Neuronal stem cell (in vitro differentiated cells): Measurements from ENCODE around the gene PXDN.

Source experiments
- DNase-seq: peaks from one replicate; pipeline ENCODE4 v3.0.0-alpha.2; 2013; ENCODE audit warnings: low spot score
- H2AFZ ChIP-seq: one replicate; pipeline ENCODE4 v1.6.1; 2013; ENCODE audit warnings: mild to moderate bottlenecking, low read length, inconsistent platforms
- H2AK5ac ChIP-seq: 2 replicates; pipeline ENCODE4 v1.6.1; 2013; ENCODE audit warnings: low read depth, mild to moderate bottlenecking, inconsistent platforms, low read length, moderate library complexity, mixed read lengths
- H2BK120ac ChIP-seq: 2 replicates; pipeline ENCODE4 v1.6.1; 2013; ENCODE audit warnings: low read depth, mild to moderate bottlenecking, inconsistent platforms, low read length, moderate library complexity, mixed read lengths
- H2BK12ac ChIP-seq: one replicate; pipeline ENCODE4 v1.6.1; 2013; ENCODE audit warnings: low read length, inconsistent platforms
- H2BK15ac ChIP-seq: 2 replicates; pipeline ENCODE4 v1.6.1; 2013; ENCODE audit warnings: mild to moderate bottlenecking, low read length, inconsistent platforms, mixed read lengths
- H2BK5ac ChIP-seq: one replicate; pipeline ENCODE4 v1.6.1; 2013; ENCODE audit warnings: inconsistent platforms, mild to moderate bottlenecking, low read length, moderate library complexity
- H3K14ac ChIP-seq: one replicate; pipeline ENCODE4 v1.6.1; 2013; ENCODE audit warnings: low read length, inconsistent platforms
- H3K18ac ChIP-seq: 2 replicates; pipeline ENCODE4 v1.6.1; 2013; ENCODE audit warnings: low read length, inconsistent platforms
- H3K23ac ChIP-seq: 2 replicates; pipeline ENCODE4 v1.6.1; 2013; ENCODE audit warnings: low read depth, mild to moderate bottlenecking, mixed read lengths, low read length, inconsistent platforms; ENCODE audit not compliant: poor library complexity
- H3K27ac ChIP-seq: replicated peaks from 3 replicates; pipeline ENCODE4 v1.5.1; 2013; ENCODE audit warnings: low read length, inconsistent platforms
- H3K27me3 ChIP-seq, 3 experiments: 2 replicates each; pipeline ENCODE4 v1.6.1; 2013; ENCODE audit warnings: low read length in 3 of 3, mild to moderate bottlenecking in 2 of 3, inconsistent platforms in 1 of 3, low read depth in 1 of 3, mixed read lengths in 1 of 3, moderate library complexity in 1 of 3; ENCODE audit not compliant: control insufficient read depth in 3 of 3, insufficient read depth in 3 of 3
- H3K36me3 ChIP-seq, 2 donors: replicated peaks in 1 of 2; 2 replicates each; pipeline ENCODE4 v1.6.1; 2013; ENCODE audit warnings: low read length in 2 of 2; ENCODE audit not compliant: control insufficient read depth in 2 of 2, insufficient read depth in 2 of 2
- H3K4ac ChIP-seq: 2 replicates; pipeline ENCODE4 v1.6.1; 2013; ENCODE audit warnings: inconsistent platforms, mild to moderate bottlenecking, low read length, moderate library complexity
- H3K4me1 ChIP-seq, 2 donors: 1 replicate in 1 of 2; 2 replicates in 1 of 2; pipeline ENCODE4 v1.6.1; 2013; ENCODE audit warnings: low read length in 2 of 2, low read depth in 1 of 2; ENCODE audit not compliant: control insufficient read depth in 2 of 2, insufficient read depth in 1 of 2
- H3K4me2 ChIP-seq: one replicate; pipeline ENCODE4 v1.6.1; 2013; ENCODE audit warnings: mild to moderate bottlenecking, low read length, inconsistent platforms; ENCODE audit not compliant: insufficient read depth, poor library complexity, severe bottlenecking
- H3K4me3 ChIP-seq, 2 donors: 2 replicates each; pipeline ENCODE4 v1.5.1; 2013; ENCODE audit warnings: low read length in 2 of 2, mild to moderate bottlenecking in 2 of 2, inconsistent platforms in 1 of 2, moderate library complexity in 1 of 2
- H3K79me1 ChIP-seq: one replicate; pipeline ENCODE4 v1.6.1; 2013; ENCODE audit warnings: low read depth, mild to moderate bottlenecking, inconsistent platforms, low read length, moderate library complexity
- H3K9ac ChIP-seq: one replicate; pipeline ENCODE4 v1.6.1; 2013; ENCODE audit warnings: mild to moderate bottlenecking, low read depth, low read length, inconsistent platforms; ENCODE audit not compliant: poor library complexity
- H3K9me3 ChIP-seq, 2 donors: replicated peaks in 1 of 2; 2 replicates each; pipeline versions ENCODE3 to v1.6.1; 2013; ENCODE audit warnings: low read length in 2 of 2, mild to moderate bottlenecking in 2 of 2, inconsistent platforms in 1 of 2, low read depth in 1 of 2, mixed read lengths in 1 of 2, moderate library complexity in 1 of 2; ENCODE audit not compliant: control insufficient read depth in 2 of 2, insufficient read depth in 1 of 2
- H4K8ac ChIP-seq: one replicate; pipeline ENCODE4 v1.6.1; 2013; ENCODE audit warnings: low read depth, mild to moderate bottlenecking, inconsistent platforms, low read length, moderate library complexity
- H4K91ac ChIP-seq: one replicate; pipeline ENCODE4 v1.6.1; 2013; ENCODE audit warnings: low read length, low read depth, mild to moderate bottlenecking, inconsistent platforms; ENCODE audit not compliant: poor library complexity
- WGBS, 2 donors: extraction: QIAGEN DNeasy Blood & Tissue Kit; methylation state at CpG; one replicate each; pipeline ENCODE4 v1.1.7; 2013; ENCODE audit warnings: missing lambda C conversion rate in 2 of 2, mixed read lengths in 1 of 2; ENCODE audit not compliant: insufficient read length in 2 of 2, insufficient replicate concordance in 1 of 2; ENCODE audit errors: extremely low coverage in 2 of 2; 5-methylcytosine and 5-hydroxymethylcytosine counted together

The PXDN gene

DNA sequence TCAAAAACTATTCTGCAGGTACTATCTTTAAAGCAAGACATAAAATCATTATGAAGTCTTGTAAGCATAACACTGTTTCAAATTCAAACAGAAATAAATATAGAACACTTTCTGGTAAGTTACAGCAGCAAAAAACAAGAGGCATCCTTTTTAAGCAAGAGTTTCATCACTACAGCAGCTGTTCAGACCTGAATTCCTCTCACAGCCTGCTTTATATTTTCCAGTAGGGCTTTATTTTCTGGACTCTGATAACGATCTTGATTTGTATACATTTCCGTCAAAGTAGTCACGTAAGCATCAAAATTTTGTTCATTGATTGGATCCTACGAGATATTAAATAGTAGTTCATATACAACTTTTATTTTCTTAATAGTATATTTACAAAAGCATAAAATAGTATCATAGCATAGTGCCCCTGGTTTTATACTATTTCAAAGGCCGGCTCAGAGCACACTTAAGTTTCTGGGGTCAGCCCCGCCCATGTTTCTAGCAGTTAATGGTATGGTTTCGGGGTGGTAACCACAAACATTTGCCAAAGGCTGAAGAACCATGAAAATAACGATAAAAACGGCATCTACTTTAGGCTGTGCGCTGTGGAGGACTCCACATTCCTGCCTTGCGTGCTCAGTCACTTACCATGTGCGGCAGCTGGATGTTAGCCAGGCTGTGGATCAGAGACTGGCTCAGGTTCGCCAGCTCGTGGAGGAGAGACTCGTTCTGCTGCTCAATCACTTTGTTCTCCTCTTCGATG is 47.5 kb upstream of the PXDN start:
- Histone ChIP-seq H2BK5ac (no peak overlapping the region), H3K79me1 (no peaks in the 10 kb centered on the region), H2AFZ (no peak overlapping the region), H4K8ac (no peak overlapping the region), H3K4me3 (no peak overlapping the region), H3K27me3 (no peaks in the 10 kb centered on the region), H3K27ac (no peak overlapping the region), H2BK15ac (no peak overlapping the region), H3K4me1 (peaks cover 0 to 8% of the 10 kb centered on the region in 2 donors), H3K18ac (no peak overlapping the region), H3K9ac (no peak overlapping the region), H2AK5ac (peak overlapping the region; percentile 8), H3K14ac (no peak overlapping the region), H3K4me2 (no peak overlapping the region), H4K91ac (no peak overlapping the region), H3K9me3 (no peaks in the 10 kb centered on the region), H3K23ac (no peak overlapping the region), H2BK120ac (no peak overlapping the region), H2BK12ac (no peak overlapping the region), H3K36me3 (no peaks in the 10 kb centered on the region), H3K4ac (no peak overlapping the region)
- no CpG with 5 or more reads among the region's 16 CpGs for WGBS, 2 donors
- DNase-seq, result no peak

DNA sequence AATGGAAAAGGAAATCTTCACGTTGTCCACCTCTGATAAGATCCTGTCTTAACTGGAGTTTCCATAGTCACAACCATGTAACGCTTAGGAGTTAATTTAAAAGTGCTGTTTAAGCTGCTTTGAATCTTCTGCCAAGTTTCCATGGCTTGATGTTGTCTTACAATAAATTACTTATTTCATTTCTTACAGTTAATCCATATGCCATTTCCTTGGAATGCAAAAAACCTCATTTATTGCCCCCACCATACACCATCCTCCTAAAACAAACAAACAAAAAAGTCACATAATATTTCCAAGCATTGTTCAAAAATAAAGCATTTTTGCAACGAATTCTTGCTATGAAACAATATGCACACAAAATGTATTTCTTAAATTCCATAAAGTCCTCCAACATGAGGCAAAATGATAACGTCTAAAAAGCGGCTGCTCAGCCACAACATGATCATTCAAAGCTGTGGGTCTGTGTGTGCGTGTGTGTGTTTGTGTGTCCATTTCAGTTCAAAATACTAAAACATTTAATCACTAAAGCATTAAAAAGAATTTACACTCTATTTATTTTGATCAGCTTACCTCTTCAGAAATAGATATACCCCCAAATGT is 46.8 kb upstream of the PXDN start:
- H2BK15ac ChIP-seq, result no peak overlapping the region
- WGBS, 2 donors, result no CpG with 5 or more reads among the region's 6 CpGs
- H3K18ac ChIP-seq, result no peak overlapping the region
- no peak overlapping the region for H2BK12ac ChIP-seq
- no peaks in the 10 kb centered on the region for H3K9me3 ChIP-seq
- H3K23ac ChIP-seq, result no peak overlapping the region
- H2BK120ac ChIP-seq, result no peak overlapping the region
- no peak overlapping the region for H2AFZ ChIP-seq
- no peak overlapping the region for H2AK5ac ChIP-seq
- H3K4me3 ChIP-seq, result no peak overlapping the region
- DNase-seq, result no peak
- no peaks in the 10 kb centered on the region for H3K27me3 ChIP-seq
- no peaks in the 10 kb centered on the region for H3K36me3 ChIP-seq
- H3K4me1 ChIP-seq, result peaks cover 0 to 7% of the 10 kb centered on the region in 2 donors
- H3K9ac ChIP-seq, result no peak overlapping the region
- H3K27ac ChIP-seq, result no peak overlapping the region
- H4K91ac ChIP-seq, result no peak overlapping the region
- no peak overlapping the region for H3K4me2 ChIP-seq
- H4K8ac ChIP-seq, result no peak overlapping the region
- no peak overlapping the region for H2BK5ac ChIP-seq
- no peak overlapping the region for H3K4ac ChIP-seq
- H3K79me1 ChIP-seq, result no peaks in the 10 kb centered on the region
- H3K14ac ChIP-seq, result no peak overlapping the region

DNA sequence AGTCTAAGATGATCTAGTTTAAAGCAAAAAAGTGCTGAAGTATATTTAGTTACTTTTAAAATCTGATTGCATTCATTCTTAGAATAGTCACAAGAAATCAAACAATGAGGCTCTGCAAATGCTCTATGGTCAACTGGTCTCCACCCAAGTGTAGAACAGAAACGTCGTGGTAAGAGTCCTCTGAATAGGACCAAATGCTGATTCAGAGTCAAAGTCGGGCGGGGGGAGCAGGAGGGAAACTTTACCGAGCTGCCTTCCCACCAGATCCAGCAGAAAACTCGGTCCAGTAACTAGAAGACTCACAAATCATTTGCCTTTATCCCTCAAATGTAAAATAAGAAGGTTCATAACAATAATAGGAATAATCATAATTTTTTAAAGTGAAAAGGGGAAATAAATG is 46.2 kb upstream of the PXDN start:
- no peak overlapping the region for H2BK12ac ChIP-seq
- no peaks in the 10 kb centered on the region for H3K27me3 ChIP-seq
- no peak overlapping the region for H2BK120ac ChIP-seq
- no peak overlapping the region for H2AK5ac ChIP-seq
- no peak overlapping the region for H3K4me2 ChIP-seq
- DNase-seq, result no peak
- H4K91ac ChIP-seq, result no peak overlapping the region
- no peak overlapping the region for H3K4ac ChIP-seq
- H2BK15ac ChIP-seq, result no peak overlapping the region
- no peak overlapping the region for H3K27ac ChIP-seq
- H3K79me1 ChIP-seq, result no peaks in the 10 kb centered on the region
- no CpG with 5 or more reads among the region's 6 CpGs for WGBS, 2 donors
- H3K36me3 ChIP-seq, result no peaks in the 10 kb centered on the region
- H3K4me1 ChIP-seq, result peaks cover 0 to 6% of the 10 kb centered on the region in 2 donors
- no peak overlapping the region for H4K8ac ChIP-seq
- H3K18ac ChIP-seq, result no peak overlapping the region
- no peak overlapping the region for H3K9ac ChIP-seq
- H2AFZ ChIP-seq, result no peak overlapping the region
- H3K4me3 ChIP-seq, result no peak overlapping the region
- H3K14ac ChIP-seq, result no peak overlapping the region
- H3K23ac ChIP-seq, result no peak overlapping the region
- H2BK5ac ChIP-seq, result no peak overlapping the region
- no peaks in the 10 kb centered on the region for H3K9me3 ChIP-seq

DNA sequence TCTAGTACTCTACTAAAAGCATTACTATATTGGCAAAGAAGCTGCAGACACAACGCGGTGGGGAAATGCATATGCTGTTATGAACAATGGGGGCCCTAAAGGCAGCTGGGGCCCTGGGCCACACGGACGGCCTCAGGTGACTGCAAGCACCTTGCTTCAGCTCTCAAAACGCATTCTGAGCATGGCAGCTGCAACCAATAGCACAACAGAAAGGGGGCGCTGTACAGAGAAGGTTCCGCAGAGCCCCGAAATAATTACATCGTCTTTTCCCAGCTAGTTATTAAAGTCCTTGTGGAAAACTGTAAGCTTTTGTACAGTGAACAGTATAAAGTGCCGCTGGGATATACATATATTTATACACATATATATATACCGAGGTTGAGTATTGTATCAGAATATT is 45.3 kb upstream of the PXDN start:
- H3K79me1 ChIP-seq, result no peaks in the 10 kb centered on the region
- no CpG with 5 or more reads among the region's 11 CpGs for WGBS, 2 donors
- no peak for DNase-seq
- no peak overlapping the region for H3K23ac ChIP-seq
- H2AK5ac ChIP-seq, result no peak overlapping the region
- no peak overlapping the region for H2AFZ ChIP-seq
- peak overlapping the region; percentile 31 for H3K18ac ChIP-seq
- H2BK5ac ChIP-seq, result no peak overlapping the region
- no peak overlapping the region for H3K4me2 ChIP-seq
- H2BK12ac ChIP-seq, result no peak overlapping the region
- H3K27me3 ChIP-seq, result no peaks in the 10 kb centered on the region
- no peak overlapping the region for H4K91ac ChIP-seq
- H3K36me3 ChIP-seq, result no peaks in the 10 kb centered on the region
- H4K8ac ChIP-seq, result no peak overlapping the region
- no peak overlapping the region for H3K9ac ChIP-seq
- no peak overlapping the region for H3K4me3 ChIP-seq
- H3K9me3 ChIP-seq, result no peaks in the 10 kb centered on the region
- no peak overlapping the region for H3K27ac ChIP-seq
- H2BK120ac ChIP-seq, result no peak overlapping the region
- no peak overlapping the region for H2BK15ac ChIP-seq
- H3K14ac ChIP-seq, result no peak overlapping the region
- H3K4ac ChIP-seq, result no peak overlapping the region
- H3K4me1 ChIP-seq, result peaks cover 0 to 6% of the 10 kb centered on the region in 2 donors
